OCI-LY1 (cell line): ENCODE measurements around the gene PCGF5.
"Not testable (repeated sequence)": the region's sequence is repeated elsewhere in the genome, so short reads cannot be mapped to it uniquely, and the experiment has no call there.

ENCODE experiments used
- H2AFZ ChIP-seq: fragments of 200-600 bp; sonication (generic), shearing (Covaris generic); 2 replicates; pipeline ENCODE4 v1.6.0; 2014; ENCODE audit warnings: antibody characterized with exemption, mild to moderate bottlenecking, low read length
- H3F3A ChIP-seq: fragments of 200-600 bp; sonication (generic), shearing (Covaris generic); 2 replicates; pipeline ENCODE4 v1.6.0; 2014; ENCODE audit warnings: mild to moderate bottlenecking, antibody characterized with exemption, low read length, moderate library complexity; ENCODE audit not compliant: insufficient read depth
- H3K27ac ChIP-seq: fragments of 200-600 bp; sonication (generic); 2 replicates; pipeline ENCODE4 v1.5.1; 2014; ENCODE audit warnings: low read length, mixed run types, mild to moderate bottlenecking, low read depth; ENCODE audit not compliant: poor library complexity, severe bottlenecking
- H3K27me3 ChIP-seq: fragments of 200-600 bp; sonication (generic); 2 replicates; pipeline ENCODE4 v1.6.0; 2014; ENCODE audit warnings: antibody characterized with exemption, mild to moderate bottlenecking, low read length, moderate library complexity; ENCODE audit not compliant: insufficient read depth
- H3K36me3 ChIP-seq: fragments of 200-600 bp; sonication (generic); 2 replicates; pipeline ENCODE4 v1.6.1; 2014; ENCODE audit warnings: mild to moderate bottlenecking, antibody characterized with exemption, low read length, moderate library complexity, mixed read lengths; ENCODE audit not compliant: insufficient read depth
- H3K4me1 ChIP-seq: fragments of 200-600 bp; sonication (generic); 2 replicates; pipeline ENCODE4 v1.5.1; 2014; ENCODE audit warnings: mild to moderate bottlenecking, low read length, moderate library complexity; ENCODE audit not compliant: insufficient read depth, severe bottlenecking
- H3K4me2 ChIP-seq: fragments of 200-600 bp; sonication (generic), shearing (Covaris generic); 2 replicates; pipeline ENCODE4 v1.6.1; 2014; ENCODE audit warnings: low read length
- H3K4me3 ChIP-seq: fragments of 200-600 bp; sonication (generic); 2 replicates; pipeline ENCODE4 v1.5.1; 2014; ENCODE audit warnings: low read length, low read depth, mild to moderate bottlenecking, mixed read lengths; ENCODE audit not compliant: poor library complexity, severe bottlenecking
- H3K79me2 ChIP-seq: fragments of 200-600 bp; shearing (Covaris generic); 2 replicates; pipeline ENCODE4 v1.6.1; 2016; ENCODE audit warnings: mixed run types, low read length, mixed read lengths; ENCODE audit not compliant: insufficient read depth
- H3K9ac ChIP-seq: fragments of 200-600 bp; sonication (generic), shearing (Covaris generic); 2 replicates; pipeline ENCODE4 v1.6.1; 2014; ENCODE audit warnings: mild to moderate bottlenecking, low read length, mixed read lengths
- H3K9me2 ChIP-seq: fragments of 200-600 bp; sonication (generic), shearing (Covaris generic); 2 replicates; pipeline ENCODE4 v1.6.1; 2014; ENCODE audit warnings: low read depth, mild to moderate bottlenecking, low read length, mixed read lengths
- H3K9me3 ChIP-seq: fragments of 200-600 bp; shearing (Covaris generic); 2 replicates; pipeline ENCODE4 v1.6.1; 2014; ENCODE audit warnings: low read length, mixed read lengths
- H4K20me1 ChIP-seq: fragments of 200-600 bp; sonication (generic), shearing (Covaris generic); 2 replicates; pipeline ENCODE4 v1.6.0; 2016; ENCODE audit warnings: mild to moderate bottlenecking, low read length; ENCODE audit not compliant: insufficient read depth
- EZH2 ChIP-seq: fragments of 200-600 bp; sonication (generic), shearing (Covaris generic); IDR thresholded peaks from 2 replicates; pipeline ENCODE4 v1.8.0; 2017; ENCODE audit warnings: borderline replicate concordance, mixed run types, mild to moderate bottlenecking, antibody characterized with exemption, low read length, moderate library complexity, mixed read lengths
- TF ChIP-seq, protein P1 (sequence below): fragments of 200-600 bp; sonication (generic), shearing (Covaris generic); IDR thresholded peaks from 2 replicates; pipeline ENCODE4 v1.5.1; 2017; ENCODE audit warnings: mild to moderate bottlenecking, antibody characterized with exemption, low read length, moderate library complexity, mixed read lengths

The PCGF5 gene

DNA sequence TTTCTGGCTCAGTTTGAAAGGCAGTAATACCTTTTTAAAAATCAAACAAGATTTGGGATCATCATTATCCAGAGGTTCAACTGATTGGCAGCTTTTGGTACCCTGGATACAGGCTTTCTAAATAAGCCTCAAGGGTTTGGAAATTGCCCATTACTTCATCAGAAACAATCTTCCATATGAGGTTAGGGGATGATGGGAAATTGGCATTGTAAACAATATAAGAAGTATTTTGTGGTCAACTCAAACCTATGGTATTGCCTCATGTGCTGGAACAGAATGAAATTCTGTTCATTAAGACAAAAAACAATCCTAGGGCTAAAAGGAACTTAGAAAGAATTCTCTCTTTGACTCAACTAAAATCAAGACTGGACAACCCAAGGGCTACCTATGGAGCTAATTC is 97.1 kb downstream of the PCGF5 start:
- Histone ChIP-seq H2AFZ (no peak overlapping the region), H3K79me2 (no peaks in the 10 kb centered on the region), H3K36me3 (no peaks in the 10 kb centered on the region), H4K20me1 (no peaks in the 10 kb centered on the region), H3K9me2 (no peaks in the 10 kb centered on the region), H3K4me2 (no peak overlapping the region), H3K9me3 (no peaks in the 10 kb centered on the region), H3K27me3 (no peaks in the 10 kb centered on the region), H3K9ac (no peak overlapping the region), H3F3A (no peaks in the 10 kb centered on the region), H3K4me3 (no peak overlapping the region), H3K4me1 (no peaks in the 10 kb centered on the region), H3K27ac (no peak overlapping the region)
- TF ChIP-seq, protein P1, sequence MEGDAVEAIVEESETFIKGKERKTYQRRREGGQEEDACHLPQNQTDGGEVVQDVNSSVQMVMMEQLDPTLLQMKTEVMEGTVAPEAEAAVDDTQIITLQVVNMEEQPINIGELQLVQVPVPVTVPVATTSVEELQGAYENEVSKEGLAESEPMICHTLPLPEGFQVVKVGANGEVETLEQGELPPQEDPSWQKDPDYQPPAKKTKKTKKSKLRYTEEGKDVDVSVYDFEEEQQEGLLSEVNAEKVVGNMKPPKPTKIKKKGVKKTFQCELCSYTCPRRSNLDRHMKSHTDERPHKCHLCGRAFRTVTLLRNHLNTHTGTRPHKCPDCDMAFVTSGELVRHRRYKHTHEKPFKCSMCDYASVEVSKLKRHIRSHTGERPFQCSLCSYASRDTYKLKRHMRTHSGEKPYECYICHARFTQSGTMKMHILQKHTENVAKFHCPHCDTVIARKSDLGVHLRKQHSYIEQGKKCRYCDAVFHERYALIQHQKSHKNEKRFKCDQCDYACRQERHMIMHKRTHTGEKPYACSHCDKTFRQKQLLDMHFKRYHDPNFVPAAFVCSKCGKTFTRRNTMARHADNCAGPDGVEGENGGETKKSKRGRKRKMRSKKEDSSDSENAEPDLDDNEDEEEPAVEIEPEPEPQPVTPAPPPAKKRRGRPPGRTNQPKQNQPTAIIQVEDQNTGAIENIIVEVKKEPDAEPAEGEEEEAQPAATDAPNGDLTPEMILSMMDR, result no peak
- TF ChIP-seq EZH2, result no peak

DNA sequence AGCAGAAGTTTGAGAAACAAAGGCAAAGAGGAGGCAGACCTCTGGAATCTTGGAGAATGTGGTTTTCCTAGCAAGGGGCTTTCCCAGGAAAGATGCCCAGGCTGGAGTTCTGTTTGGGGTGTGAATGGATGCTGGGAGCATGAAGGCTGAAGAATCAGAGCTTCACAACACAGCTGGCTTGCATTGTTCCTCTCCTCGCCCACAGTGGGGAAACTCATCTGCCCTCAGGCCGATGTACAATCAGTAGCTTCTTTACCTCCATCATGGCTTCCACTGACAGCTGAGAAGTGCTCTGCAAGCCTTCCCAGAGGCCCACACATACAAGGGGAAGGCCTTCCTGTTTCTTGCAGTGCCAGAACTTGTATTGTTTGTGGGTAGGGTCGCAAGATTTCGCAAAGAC is 98.9 kb downstream of the PCGF5 start:
- Histone ChIP-seq H3K9me2 (no peaks in the 10 kb centered on the region), H3K36me3 (no peaks in the 10 kb centered on the region)

DNA sequence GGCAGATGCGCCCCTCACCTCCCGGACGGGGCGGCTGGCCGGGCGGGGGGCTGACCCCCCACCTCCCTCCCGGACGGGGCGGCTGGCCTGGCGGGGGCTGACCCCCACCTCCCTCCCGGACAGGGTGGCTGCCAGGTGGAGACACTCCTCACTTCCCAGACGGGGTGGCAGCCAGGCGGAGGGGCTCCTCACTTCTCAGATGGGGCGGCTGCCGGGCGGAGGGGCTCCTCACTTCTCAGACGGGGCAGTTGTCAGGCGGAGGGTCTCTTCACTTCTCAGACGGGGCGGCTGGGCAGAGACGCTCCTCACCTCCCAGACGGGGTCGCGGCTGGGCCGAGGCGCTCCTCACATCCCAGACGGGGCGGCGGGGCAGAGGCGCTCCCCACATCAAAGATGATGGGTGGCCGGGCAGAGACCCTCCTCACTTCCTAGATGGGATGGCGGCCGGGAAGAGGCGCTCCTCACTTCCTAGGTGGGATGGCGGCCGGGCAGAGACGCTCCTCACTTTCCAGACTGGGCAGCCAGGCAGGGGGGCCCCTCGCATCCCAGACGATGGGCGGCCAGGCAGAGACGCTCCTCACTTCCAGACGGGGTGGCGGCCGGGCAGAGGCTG is 102.9 kb downstream of the PCGF5 start:
- H2AFZ ChIP-seq, H3K36me3 ChIP-seq, H4K20me1 ChIP-seq, H3K9me3 ChIP-seq, H3K4me1 ChIP-seq, H3K27me3 ChIP-seq, H3K9me2 ChIP-seq, H3F3A ChIP-seq, H3K79me2 ChIP-seq, H3K9ac ChIP-seq, H3K27ac ChIP-seq, H3K4me2 ChIP-seq, H3K4me3 ChIP-seq: not testable (repeated sequence)

More for the DNA sequence above, 98.9 kb downstream of the PCGF5 start:
- Histone ChIP-seq H3K27me3 (no peaks in the 10 kb centered on the region), H3K9ac (no peak overlapping the region), H3K4me2 (no peak overlapping the region), H3K79me2 (no peaks in the 10 kb centered on the region), H3K9me3 (no peaks in the 10 kb centered on the region), H3K4me3 (no peak overlapping the region), H3K4me1 (no peaks in the 10 kb centered on the region), H3K27ac (no peak overlapping the region), H2AFZ (no peak overlapping the region), H3F3A (no peaks in the 10 kb centered on the region), H4K20me1 (no peaks in the 10 kb centered on the region)
- TF ChIP-seq EZH2, result no peak
- TF ChIP-seq, protein P1, result no peak

DNA sequence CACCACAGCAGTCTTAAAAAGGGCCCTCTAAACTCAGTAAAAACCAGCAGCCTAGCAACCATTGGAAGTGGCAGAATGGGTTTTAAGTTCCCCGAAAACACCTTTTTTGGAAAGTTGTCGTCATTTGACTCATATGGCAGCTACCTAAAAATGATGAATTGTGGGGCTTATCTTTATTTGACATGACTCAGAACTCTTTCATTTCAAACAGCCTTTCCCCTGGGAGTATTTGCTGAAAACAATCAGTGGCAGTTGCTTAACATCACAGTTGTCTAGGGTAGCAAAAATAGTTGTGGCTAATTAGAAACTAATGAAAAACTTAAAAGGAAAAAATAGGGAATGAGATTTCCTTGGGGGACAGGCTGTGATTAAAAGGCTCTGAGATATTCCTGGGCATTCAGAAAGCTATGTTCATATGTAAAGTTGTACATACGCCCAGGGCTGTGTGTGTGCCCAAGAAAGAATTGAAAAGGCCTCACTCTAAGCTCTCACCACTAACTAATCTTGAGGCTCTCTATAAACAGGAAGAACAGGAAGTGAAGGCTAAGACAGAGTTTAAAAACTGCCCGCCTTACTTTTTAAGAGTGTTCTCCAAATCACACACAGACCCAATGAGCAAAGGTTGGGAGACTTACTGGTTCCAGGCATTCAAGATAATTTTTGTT is 108.0 kb downstream of the PCGF5 start:
- Histone ChIP-seq H3K27me3 (no peaks in the 10 kb centered on the region), H3K4me3 (no peak overlapping the region), H3F3A (no peaks in the 10 kb centered on the region), H3K9ac (no peak overlapping the region), H3K9me2 (no peaks in the 10 kb centered on the region), H3K4me1 (no peaks in the 10 kb centered on the region), H3K4me2 (no peak overlapping the region), H3K79me2 (no peaks in the 10 kb centered on the region), H3K27ac (no peak overlapping the region), H2AFZ (no peak overlapping the region), H3K9me3 (no peaks in the 10 kb centered on the region), H3K36me3 (no peaks in the 10 kb centered on the region; the same call in 1 of the 2 replicates), H4K20me1 (no peaks in the 10 kb centered on the region)
- TF ChIP-seq, protein P1, result no peak
- TF ChIP-seq EZH2, result no peak
